ENCODE data around the gene TBXAS1.

The TBXAS1 gene

GRCh38 chr7:140031364-140031763 is 202.3 kb downstream of the TBXAS1 start:
- no peak for DNase-seq

GRCh38 chr7:140033036-140033435 is 204.0 kb downstream of the TBXAS1 start:
- DNase-seq = no peak

GRCh38 chr7:140033779-140034363 is 204.8 kb downstream of the TBXAS1 start:
- DNase-seq = no peak

GRCh38 chr7:140034421-140034820 is 205.4 kb downstream of the TBXAS1 start:
- no peak for DNase-seq

GRCh38 chr7:140035400-140036223 is 206.5 kb downstream of the TBXAS1 start:
- no peak for DNase-seq

GRCh38 chr7:140036224-140036962 is 207.3 kb downstream of the TBXAS1 start:
- DNase-seq = no peak

- no peak for DNase-seq
Observed at GRCh38 chr7:140039066-140039465, 210.0 kb downstream of the TBXAS1 start.

GRCh38 chr7:140039896-140040295 is 210.8 kb downstream of the TBXAS1 start:
- DNase-seq = no peak

GRCh38 chr7:140041659-140042385 is 212.8 kb downstream of the TBXAS1 start:
- no peak for DNase-seq

- DNase-seq = no peak
Observed at GRCh38 chr7:140042386-140042670, 213.3 kb downstream of the TBXAS1 start.

- DNase-seq = no peak
Observed at GRCh38 chr7:140044251-140044650, 215.2 kb downstream of the TBXAS1 start.

- DNase-seq = no peak
Observed at GRCh38 chr7:140045697-140046096, 216.6 kb downstream of the TBXAS1 start.

- no peak for DNase-seq
Observed at GRCh38 chr7:140047197-140047596, 218.1 kb downstream of the TBXAS1 start.

GRCh38 chr7:140048138-140048537 is 219.1 kb downstream of the TBXAS1 start:
- no peak for DNase-seq

GRCh38 chr7:140048989-140049338 is 219.9 kb downstream of the TBXAS1 start:
- DNase-seq = no peak

GRCh38 chr7:140049339-140050024 is 220.4 kb downstream of the TBXAS1 start:
- no peak for DNase-seq

- no peak for DNase-seq
Observed at GRCh38 chr7:140050100-140050499, 221.0 kb downstream of the TBXAS1 start.

GRCh38 chr7:140051820-140052219 is 222.8 kb downstream of the TBXAS1 start:
- DNase-seq = no peak

- no peak for DNase-seq
Observed at GRCh38 chr7:140053812-140054539, 224.9 kb downstream of the TBXAS1 start.

GRCh38 chr7:140054751-140055150 is 225.7 kb downstream of the TBXAS1 start:
- DNase-seq = no peak

- DNase-seq = no peak
Observed at GRCh38 chr7:140055833-140056232, 226.8 kb downstream of the TBXAS1 start.

Measured in T1000 (cell line).